Measurements from ENCODE around the gene DST.

DNA sequence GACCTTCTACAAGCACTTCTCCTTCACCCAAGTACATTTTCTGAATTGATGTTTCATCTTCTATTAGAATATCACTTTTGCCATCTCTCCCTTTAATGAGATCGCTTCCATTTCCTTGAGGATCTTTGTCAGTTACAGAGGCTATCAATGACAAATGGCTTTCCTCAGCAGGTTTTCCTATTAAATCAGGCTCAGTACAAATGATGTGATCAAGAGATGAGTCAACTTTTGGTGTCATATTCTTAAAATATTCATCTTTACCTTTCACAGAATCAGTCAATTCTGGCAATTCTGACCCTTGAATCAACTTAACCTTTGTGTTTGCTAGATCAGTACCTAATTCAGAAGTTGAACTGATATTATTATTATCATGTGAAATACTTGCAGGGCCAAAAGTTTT lies 37.3 kb downstream of the DST start:
- TF ChIP-seq ELF4 (CRISPR knock-in tag; IDR thresholded peaks at IDR 0.05; ENCODE audit: low read depth): no peak
- no peak for TF ChIP-seq FOXJ3 (CRISPR knock-in tag; IDR thresholded peaks at IDR 0.05; ENCODE audit: borderline replicate concordance)
- no peak for TF ChIP-seq USF1 (CRISPR knock-in tag; IDR thresholded peaks at IDR 0.05)
- TF ChIP-seq JUN (CRISPR knock-in tag; IDR thresholded peaks at IDR 0.05): no peak

All from WTC11 (cell line).